ENCODE data around the gene PDX1.

PDX1 gene

GRCh38 chr13:27972478-27972820 lies 52.6 kb downstream of the PDX1 start:
- ATAC-seq: no peak
- TF ChIP-seq ZNF8 (CRISPR knock-in tag; IDR thresholded peaks at IDR 0.05) (no peak), ZNF70 (CRISPR knock-in tag; IDR thresholded peaks at IDR 0.05) (no peak), CREB5 (CRISPR knock-in tag; IDR thresholded peaks at IDR 0.05; ENCODE audit: low read depth) (no peak), ESRRG (CRISPR knock-in tag; IDR thresholded peaks at IDR 0.05) (no peak), PATZ1 (CRISPR knock-in tag; IDR thresholded peaks at IDR 0.05; ENCODE audit: borderline replicate concordance) (no peak), PPARA (CRISPR knock-in tag; IDR thresholded peaks at IDR 0.05; ENCODE audit: borderline replicate concordance) (no peak), ARNTL (CRISPR knock-in tag; IDR thresholded peaks at IDR 0.05; ENCODE audit: borderline replicate concordance, low read depth) (no peak), OSR1 (CRISPR knock-in tag; IDR thresholded peaks at IDR 0.05) (no peak), POU6F1 (CRISPR knock-in tag; IDR thresholded peaks at IDR 0.05; ENCODE audit: borderline replicate concordance, low read depth) (no peak), ZFP3 (CRISPR knock-in tag; IDR thresholded peaks at IDR 0.05) (no peak)

- TF ChIP-seq TCF4 (CRISPR knock-in tag; IDR thresholded peaks at IDR 0.05; ENCODE audit: borderline replicate concordance) (no peak), ZFP30 (CRISPR knock-in tag; IDR thresholded peaks at IDR 0.05) (no peak), ZNF70 (CRISPR knock-in tag; IDR thresholded peaks at IDR 0.05) (no peak), CREB5 (CRISPR knock-in tag; IDR thresholded peaks at IDR 0.05; ENCODE audit: low read depth) (no peak)
- ATAC-seq: no peak
These were observed 53.5 kb downstream of the PDX1 start for GRCh38 chr13:27973291-27973690.

GRCh38 chr13:27973961-27974662 lies 54.3 kb downstream of the PDX1 start:
- TF ChIP-seq TSHZ2 (CRISPR knock-in tag; IDR thresholded peaks at IDR 0.05) (no peak), CSRNP3 (CRISPR knock-in tag; IDR thresholded peaks at IDR 0.05) (no peak), RARB (CRISPR knock-in tag; IDR thresholded peaks at IDR 0.05) (no peak), PPARA (CRISPR knock-in tag; IDR thresholded peaks at IDR 0.05; ENCODE audit: borderline replicate concordance) (no peak), OSR1 (CRISPR knock-in tag; IDR thresholded peaks at IDR 0.05) (no peak), TCF4 (CRISPR knock-in tag; IDR thresholded peaks at IDR 0.05; ENCODE audit: borderline replicate concordance) (no peak), ZC3H10 (CRISPR knock-in tag; IDR thresholded peaks at IDR 0.05) (no peak), GLIS3 (CRISPR knock-in tag; IDR thresholded peaks at IDR 0.05) (no peak), ISL1 (CRISPR knock-in tag; IDR thresholded peaks at IDR 0.05) (no peak), ZNF8 (CRISPR knock-in tag; IDR thresholded peaks at IDR 0.05) (no peak), ZNF565 (CRISPR knock-in tag; conservative IDR thresholded peaks at IDR 0.05; ENCODE audit: low read depth) (no peak), BACH2 (CRISPR knock-in tag; IDR thresholded peaks at IDR 0.05; ENCODE audit: borderline replicate concordance) (no peak), SNAI2 (CRISPR knock-in tag; IDR thresholded peaks at IDR 0.05) (no peak), ZFP3 (CRISPR knock-in tag; IDR thresholded peaks at IDR 0.05) (no peak), CSDC2 (CRISPR knock-in tag; IDR thresholded peaks at IDR 0.05) (no peak), CREB5 (CRISPR knock-in tag; IDR thresholded peaks at IDR 0.05; ENCODE audit: low read depth) (no peak), ARNTL (CRISPR knock-in tag; IDR thresholded peaks at IDR 0.05; ENCODE audit: borderline replicate concordance, low read depth) (no peak)
- ATAC-seq: no peak

Measured in SK-N-SH treated with all-trans-retinoic acid at 6 μM for 48 hours (cell line).